CD14-positive monocyte (primary cell): Measurements from ENCODE around the gene VSIG8. TPM values are rescaled to one million over a fixed set of nuclear protein-coding genes. Genes with fewer than 3 reads are reported as not detected.

Experiments
- DNase-seq, 3 donors: peaks; one replicate each; pipeline ENCODE4 v3.0.0-alpha.2; 2011 to 2022
- H2AFZ ChIP-seq: 2 replicates; pipeline ENCODE4 v1.6.0; 2012; ENCODE audit warnings: mild to moderate bottlenecking, low read depth, low read length, inconsistent platforms; ENCODE audit not compliant: insufficient read depth, poor library complexity, severe bottlenecking
- H3K27ac ChIP-seq, 2 donors: 1 replicate in 1 of 2; 2 replicates in 1 of 2; pipeline ENCODE4 v1.5.1; 2012 to 2013; ENCODE audit warnings: low read length in 2 of 2, control low read depth in 1 of 2, inconsistent platforms in 1 of 2, low read depth in 1 of 2, mild to moderate bottlenecking in 1 of 2
- H3K27me3 ChIP-seq, 2 donors: one replicate each; pipeline versions ENCODE4 v1.6.0 to v1.6.1; 2011 to 2013; ENCODE audit warnings: low read length in 2 of 2; ENCODE audit not compliant: control insufficient read depth in 2 of 2, insufficient read depth in 2 of 2
- H3K36me3 ChIP-seq, 2 donors: replicated peaks in 1 of 2; 1 replicate in 1 of 2; 2 replicates in 1 of 2; pipeline versions ENCODE4 v1.5.1 to v1.6.1; 2012 to 2013; ENCODE audit warnings: low read length in 2 of 2, control low read depth in 1 of 2, inconsistent platforms in 1 of 2, mild to moderate bottlenecking in 1 of 2; ENCODE audit not compliant: insufficient read depth in 2 of 2, control insufficient read depth in 1 of 2
- H3K4me1 ChIP-seq, 2 donors: 1 replicate in 1 of 2; 2 replicates in 1 of 2; pipeline versions ENCODE4 v1.5.1 to v1.6.1; 2012 to 2013; ENCODE audit warnings: low read length in 2 of 2, control low read depth in 1 of 2, inconsistent platforms in 1 of 2, mild to moderate bottlenecking in 1 of 2, moderate library complexity in 1 of 2; ENCODE audit not compliant: insufficient read depth in 2 of 2, control insufficient read depth in 1 of 2
- H3K4me2 ChIP-seq: replicated peaks from 2 replicates; pipeline ENCODE3; 2012; ENCODE audit warnings: low read length, moderate library complexity, mild to moderate bottlenecking; ENCODE audit not compliant: poor library complexity, severe bottlenecking; ENCODE audit errors: extremely low read depth
- H3K4me3 ChIP-seq, 3 experiments: fragments of 200-600 bp in 1 of 3; sonication (generic) in 1 of 3; replicated peaks in 1 of 3; 1 replicate in 2 of 3; 2 replicates in 1 of 3; pipeline ENCODE4 v1.5.1; 2011 to 2013; ENCODE audit warnings: low read length in 3 of 3, mild to moderate bottlenecking in 3 of 3, control low read depth in 2 of 3, low read depth in 2 of 3, inconsistent platforms in 1 of 3, moderate library complexity in 1 of 3
- H3K79me2 ChIP-seq: 2 replicates; pipeline ENCODE4 v1.6.0; 2012; ENCODE audit warnings: mild to moderate bottlenecking, control low read depth, inconsistent platforms, low read length, moderate library complexity; ENCODE audit not compliant: insufficient read depth
- H3K9ac ChIP-seq: 2 replicates; pipeline ENCODE4 v1.6.0; 2017; ENCODE audit warnings: low read length, mild to moderate bottlenecking; ENCODE audit not compliant: insufficient read depth, poor library complexity, severe bottlenecking
- H3K9me3 ChIP-seq, 2 donors: replicated peaks in 1 of 2; 1 replicate in 1 of 2; 2 replicates in 1 of 2; pipeline versions ENCODE4 v1.5.1 to v1.6.1; 2012 to 2013; ENCODE audit warnings: low read length in 2 of 2, control low read depth in 1 of 2; ENCODE audit not compliant: control insufficient read depth in 1 of 2, insufficient read depth in 1 of 2
- H4K20me1 ChIP-seq: 2 replicates; pipeline ENCODE4 v1.6.0; 2012; ENCODE audit warnings: mild to moderate bottlenecking, low read length, control low read depth, moderate library complexity; ENCODE audit not compliant: insufficient read depth
- H3K27ac Mint-ChIP-seq, 7 donors: one replicate each; pipeline ENCODE4 v1.8.0; 2020; ENCODE audit warnings: mild to moderate bottlenecking in 7 of 7, mixed read lengths in 7 of 7, moderate library complexity in 6 of 7, inconsistent platforms in 2 of 7
- H3K27me3 Mint-ChIP-seq, 3 donors: one replicate each; pipeline ENCODE4 v1.8.0; 2021 to 2022; ENCODE audit warnings: low read depth in 3 of 3, mild to moderate bottlenecking in 3 of 3, mixed read lengths in 3 of 3, moderate library complexity in 3 of 3, inconsistent platforms in 1 of 3
- H3K36me3 Mint-ChIP-seq, 2 donors: one replicate each; pipeline ENCODE4 v1.8.0; 2020; ENCODE audit warnings: mixed read lengths in 2 of 2, inconsistent platforms in 1 of 2, mild to moderate bottlenecking in 1 of 2
- H3K4me1 Mint-ChIP-seq: one replicate; pipeline ENCODE4 v1.8.0; 2020; ENCODE audit warnings: mild to moderate bottlenecking, mixed read lengths
- H3K4me3 Mint-ChIP-seq, 2 donors: one replicate each; pipeline ENCODE4 v1.8.0; 2020; ENCODE audit warnings: mild to moderate bottlenecking in 2 of 2, mixed read lengths in 2 of 2, moderate library complexity in 1 of 2
- H3K9me3 Mint-ChIP-seq, 7 donors: one replicate each; pipeline ENCODE4 v1.8.0; 2020 to 2022; ENCODE audit warnings: mixed read lengths in 7 of 7, mild to moderate bottlenecking in 6 of 7, moderate library complexity in 6 of 7, inconsistent platforms in 2 of 7
- CTCF ChIP-seq: fragments of 200-600 bp; IDR thresholded peaks from one replicate; pipeline ENCODE4 v1.8.0; 2022; ENCODE audit warnings: antibody characterized with exemption, mild to moderate bottlenecking
- WGBS: methylation state at CpG from one replicate; pipeline ENCODE4 v1.1.5; 2013; ENCODE audit warnings: missing lambda C conversion rate; ENCODE audit not compliant: insufficient coverage; 5-methylcytosine and 5-hydroxymethylcytosine counted together
- intact Hi-C, 2 donors: fragments of 100-400 bp; cut with micrococcal nuclease; formaldehyde crosslinking; loops; one replicate each; pipeline versions ENCODE4 v1.15.0 to v1.15.1; 2023
- polyA plus RNA-seq, 3 donors: library from polyadenylated mRNA; depleted of rRNA in 1 of 3; unstranded in 2 of 3; stranded (reverse) in 1 of 3; fragments of 300-500 nt in 2 of 3; fragments of >200 nt in 1 of 3; fragmentation: Illumina TruSeq in 2 of 3; gene quantifications; 1 replicate in 2 of 3; 2 replicates in 1 of 3; pipeline ENCODE4 v1.2.3, GENCODE V29; 2012 to 2021

VSIG8 gene
- polyA plus RNA-seq, 3 donors: 0.04 TPM; not detected in 2

- intact Hi-C loops: no loop called here
- no peak for DNase-seq
- TF ChIP-seq CTCF: no peak
- Mint-ChIP-seq H3K27me3 (peaks cover 2 to 3% (median 3%) of the 10 kb centered on the region in 3 donors), H3K9me3 (no peaks in the 10 kb centered on the region), H3K4me1 (peaks cover 5% of the 10 kb centered on the region), H3K4me3 (peak overlapping the region in 1 of 2 donors; percentile 8), H3K27ac (no peak overlapping the region), H3K36me3 (no peaks in the 10 kb centered on the region)
- Histone ChIP-seq H3K36me3 (no peaks in the 10 kb centered on the region), H2AFZ (no peak overlapping the region), H3K4me3 (no peak overlapping the region), H3K9me3 (no peaks in the 10 kb centered on the region), H3K4me2 (no peak overlapping the region), H3K9ac (no peak overlapping the region), H3K79me2 (no peaks in the 10 kb centered on the region), H4K20me1 (no peaks in the 10 kb centered on the region), H3K4me1 (peaks cover 44 to 45% of the 10 kb centered on the region in 2 donors), H3K27ac (no peak overlapping the region), H3K27me3 (no peaks in the 10 kb centered on the region)
- 100% methylated on average over 1 of the region's 3 CpGs for WGBS
Observed at GRCh38 chr1:159879136-159879535, 16.7 kb upstream of the VSIG8 start.

GRCh38 chr1:159877695-159878444 lies 15.4 kb upstream of the VSIG8 start:
- Histone ChIP-seq H3K4me2 (no peak overlapping the region), H3K27ac (no peak overlapping the region), H4K20me1 (no peaks in the 10 kb centered on the region), H3K9ac (no peak overlapping the region), H3K4me3 (no peak overlapping the region), H3K4me1 (peaks cover 52 to 53% of the 10 kb centered on the region in 2 donors), H3K36me3 (no peaks in the 10 kb centered on the region), H2AFZ (no peak overlapping the region), H3K79me2 (no peaks in the 10 kb centered on the region), H3K9me3 (no peaks in the 10 kb centered on the region), H3K27me3 (no peaks in the 10 kb centered on the region)
- H3K36me3 Mint-ChIP-seq: no peaks in the 10 kb centered on the region
- no peak for DNase-seq
- no peak overlapping the region for H3K4me3 Mint-ChIP-seq
- no peak for TF ChIP-seq CTCF
- no CpG with 5 or more reads among the region's 6 CpGs for WGBS
- H3K9me3 Mint-ChIP-seq: no peaks in the 10 kb centered on the region
- H3K27me3 Mint-ChIP-seq: peaks cover 2 to 3% (median 3%) of the 10 kb centered on the region in 3 donors
- H3K27ac Mint-ChIP-seq: no peak overlapping the region
- H3K4me1 Mint-ChIP-seq: peaks cover 16% of the 10 kb centered on the region
- intact Hi-C loops: no loop called here
